OCI-LY1 (cell line): ENCODE data around the gene NDFIP1.

Source experiments
- CTCF ChIP-seq: fragments of 200-600 bp; sonication (generic), shearing (Covaris generic); IDR thresholded peaks from 2 replicates; pipeline ENCODE4 v1.5.1; 2017; ENCODE audit warnings: mild to moderate bottlenecking, antibody characterized with exemption, low read length, moderate library complexity, mixed read lengths
- EZH2 ChIP-seq: fragments of 200-600 bp; sonication (generic), shearing (Covaris generic); IDR thresholded peaks from 2 replicates; pipeline ENCODE4 v1.8.0; 2017; ENCODE audit warnings: borderline replicate concordance, mixed run types, mild to moderate bottlenecking, antibody characterized with exemption, low read length, moderate library complexity, mixed read lengths

- no peak for TF ChIP-seq CTCF
- TF ChIP-seq EZH2, result no peak
Measured at GRCh38 chr5:142202282-142202681, 93.7 kb downstream of the NDFIP1 start.
